Lower leg skin (tissue), 3 donors: Measurements from ENCODE around the gene HNRNPH2.

ENCODE experiments used
- CTCF ChIP-seq, 3 donors: fragments of 450-650 bp; IDR thresholded peaks; one replicate each; pipeline ENCODE4 v1.5.1; 2016; ENCODE audit warnings: antibody characterized with exemption in 3 of 3, mild to moderate bottlenecking in 3 of 3, moderate library complexity in 2 of 3
- POLR2A ChIP-seq, 2 donors: fragments of 450-650 bp; IDR thresholded peaks; one replicate each; pipeline ENCODE4 v1.6.1; 2016 to 2017; ENCODE audit warnings: antibody characterized with exemption in 2 of 2, mild to moderate bottlenecking in 1 of 2, moderate library complexity in 1 of 2

DNA sequence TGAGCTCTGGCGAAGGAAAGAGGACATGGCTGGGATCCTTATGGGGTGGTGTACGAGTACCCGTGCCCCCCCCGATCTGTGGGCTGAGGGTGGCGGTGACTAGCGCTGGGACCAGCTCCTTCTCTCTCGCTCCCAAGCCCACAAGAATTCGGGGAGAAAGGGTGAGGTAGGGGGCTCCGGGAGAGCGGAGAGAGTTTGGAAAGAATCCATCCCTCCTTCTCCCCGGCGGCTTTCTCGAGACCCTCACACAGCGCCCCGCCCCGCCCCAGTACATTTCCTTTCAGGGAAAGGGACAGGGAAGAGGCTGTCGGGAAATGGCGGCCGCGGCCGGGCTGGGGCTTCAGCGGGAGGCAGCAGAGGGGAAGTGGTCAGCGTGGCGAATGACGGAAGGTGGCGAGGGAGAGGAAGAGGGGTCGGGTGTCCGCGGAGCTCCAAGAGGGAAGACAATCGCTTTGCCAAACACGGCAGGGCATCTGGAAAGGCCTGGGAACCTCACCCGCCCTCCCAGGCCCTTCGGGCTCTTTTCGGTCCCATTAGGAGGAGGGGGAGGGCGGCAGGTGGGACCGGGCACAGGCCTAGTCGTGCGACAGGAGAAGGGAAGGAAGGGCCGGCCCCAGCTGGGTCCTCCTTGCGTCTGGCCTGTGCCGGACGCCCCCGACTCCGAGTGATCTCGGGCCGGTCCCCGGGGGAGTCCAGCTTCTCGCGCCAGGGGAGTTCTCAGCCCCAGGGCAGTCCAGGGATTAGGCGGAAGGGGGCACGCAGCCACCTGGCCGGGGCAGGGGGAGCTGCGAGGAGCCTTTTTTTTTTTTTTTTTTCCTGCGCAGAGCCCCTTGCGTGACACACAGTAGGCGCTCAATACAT lies 10.2 kb downstream of the HNRNPH2 start:
- no peak for TF ChIP-seq CTCF (IDR thresholded peaks at IDR 0.05)
- TF ChIP-seq POLR2A (IDR thresholded peaks at IDR 0.05) = no peak
